Trophoblast cell (in vitro differentiated cells and primary cell): ENCODE results near the gene GALR2.
A peak's percentile ranks its signal among the peaks of the same experiment; 100 is the strongest.

ENCODE experiments used
- DNase-seq, 2 donors: peaks; one replicate each; pipeline ENCODE4 v3.0.0-alpha.2; 2016
- H2AFZ ChIP-seq: 2 replicates; pipeline ENCODE4 v1.6.1; 2013; ENCODE audit warnings: low read length, moderate library complexity, mild to moderate bottlenecking; ENCODE audit not compliant: insufficient read depth, poor library complexity
- H2AK5ac ChIP-seq: 2 replicates; pipeline ENCODE4 v1.6.1; 2013; ENCODE audit warnings: mild to moderate bottlenecking, low read length
- H2BK120ac ChIP-seq: 2 replicates; pipeline ENCODE4 v1.6.1; 2013; ENCODE audit warnings: low read length, mild to moderate bottlenecking, moderate library complexity; ENCODE audit not compliant: insufficient read depth, poor library complexity
- H2BK12ac ChIP-seq: 2 replicates; pipeline ENCODE4 v1.6.1; 2013; ENCODE audit warnings: mild to moderate bottlenecking, low read length, moderate library complexity
- H2BK5ac ChIP-seq: 2 replicates; pipeline ENCODE4 v1.6.1; 2013; ENCODE audit warnings: low read length, low read depth, moderate library complexity, mild to moderate bottlenecking; ENCODE audit not compliant: poor library complexity
- H3K14ac ChIP-seq: 2 replicates; pipeline ENCODE4 v1.6.1; 2013; ENCODE audit warnings: mild to moderate bottlenecking, low read length
- H3K18ac ChIP-seq: 2 replicates; pipeline ENCODE4 v1.6.1; 2013; ENCODE audit warnings: mild to moderate bottlenecking, low read length
- H3K23ac ChIP-seq: 2 replicates; pipeline ENCODE4 v1.6.1; 2013; ENCODE audit warnings: low read length
- H3K27ac ChIP-seq: 2 replicates; pipeline ENCODE4 v1.5.1; 2013; ENCODE audit warnings: low read depth, mild to moderate bottlenecking, inconsistent platforms, low read length, moderate library complexity
- H3K27me3 ChIP-seq: 2 replicates; pipeline ENCODE4 v1.6.1; 2013; ENCODE audit warnings: inconsistent platforms, mild to moderate bottlenecking, low read length, moderate library complexity; ENCODE audit not compliant: insufficient read depth
- H3K36me3 ChIP-seq, 2 experiments: 1 replicate in 1 of 2; 2 replicates in 1 of 2; pipeline ENCODE4 v1.6.1; 2013; ENCODE audit warnings: low read length in 2 of 2, mild to moderate bottlenecking in 2 of 2, moderate library complexity in 1 of 2; ENCODE audit not compliant: insufficient read depth in 2 of 2, control insufficient read depth in 1 of 2
- H3K4ac ChIP-seq: 2 replicates; pipeline ENCODE4 v1.6.1; 2013; ENCODE audit warnings: low read depth, mild to moderate bottlenecking, low read length, moderate library complexity
- H3K4me1 ChIP-seq, 2 experiments: 1 replicate in 1 of 2; 2 replicates in 1 of 2; pipeline ENCODE4 v1.6.1; 2013; ENCODE audit warnings: low read length in 2 of 2, mild to moderate bottlenecking in 2 of 2, moderate library complexity in 1 of 2; ENCODE audit not compliant: insufficient read depth in 2 of 2, control insufficient read depth in 1 of 2
- H3K4me2 ChIP-seq: 2 replicates; pipeline ENCODE4 v1.6.1; 2013; ENCODE audit warnings: inconsistent platforms, mild to moderate bottlenecking, low read length, moderate library complexity
- H3K4me3 ChIP-seq: 2 replicates; pipeline ENCODE4 v1.5.1; 2013; ENCODE audit warnings: mild to moderate bottlenecking, low read depth, low read length, inconsistent platforms
- H3K79me1 ChIP-seq: one replicate; pipeline ENCODE4 v1.6.1; 2013; ENCODE audit warnings: low read length
- H3K79me2 ChIP-seq: 2 replicates; pipeline ENCODE4 v1.6.1; 2013; ENCODE audit warnings: low read length, mild to moderate bottlenecking; ENCODE audit not compliant: control insufficient read depth, insufficient read depth, poor library complexity
- H3K9ac ChIP-seq: 2 replicates; pipeline ENCODE4 v1.6.1; 2013; ENCODE audit warnings: mild to moderate bottlenecking, low read length
- H3K9me3 ChIP-seq: 2 replicates; pipeline ENCODE4 v1.6.1; 2013; ENCODE audit warnings: low read depth, mild to moderate bottlenecking, control low read depth, inconsistent platforms, low read length; ENCODE audit not compliant: insufficient read depth
- H4K12ac ChIP-seq: 2 replicates; pipeline ENCODE4 v1.6.1; 2013; ENCODE audit warnings: low read depth, mild to moderate bottlenecking, low read length, moderate library complexity
- H4K8ac ChIP-seq: 2 replicates; pipeline ENCODE4 v1.6.1; 2013; ENCODE audit warnings: low read depth, mild to moderate bottlenecking, low read length, moderate library complexity
- H4K91ac ChIP-seq: one replicate; pipeline ENCODE4 v1.6.1; 2013; ENCODE audit warnings: low read depth, mild to moderate bottlenecking, low read length, moderate library complexity
- WGBS: extraction: QIAGEN DNeasy Blood & Tissue Kit; methylation state at CpG from one replicate; pipeline ENCODE4 v1.1.7; 2013; ENCODE audit warnings: missing lambda C conversion rate; ENCODE audit not compliant: insufficient read length, insufficient coverage; ENCODE audit errors: extremely low coverage; 5-methylcytosine and 5-hydroxymethylcytosine counted together

The GALR2 gene

GRCh38 chr17:76094046-76094445 lies 19.5 kb downstream of the GALR2 start:
- no peak overlapping the region for H4K91ac ChIP-seq
- no CpG with 5 or more reads among the region's 11 CpGs for WGBS
- no peak overlapping the region for H3K27ac ChIP-seq
- no peaks in the 10 kb centered on the region for H3K79me2 ChIP-seq
- no peak overlapping the region for H2BK120ac ChIP-seq
- peaks cover 66 to 68% of the 10 kb centered on the region in 2 experiments for H3K36me3 ChIP-seq
- no peak overlapping the region for H3K4me2 ChIP-seq
- H3K9ac ChIP-seq = no peak overlapping the region
- H3K14ac ChIP-seq = no peak overlapping the region
- no peak overlapping the region for H4K8ac ChIP-seq
- no peaks in the 10 kb centered on the region for H3K79me1 ChIP-seq
- no peak overlapping the region for H3K4me3 ChIP-seq
- no peak overlapping the region for H2BK5ac ChIP-seq
- H3K4me1 ChIP-seq = no peaks in the 10 kb centered on the region
- H4K12ac ChIP-seq = no peak overlapping the region
- DNase-seq = no peak
- H3K27me3 ChIP-seq = no peaks in the 10 kb centered on the region
- no peak overlapping the region for H3K4ac ChIP-seq
- H3K9me3 ChIP-seq = peaks cover 3% of the 10 kb centered on the region
- H2BK12ac ChIP-seq = no peak overlapping the region
- H3K23ac ChIP-seq = no peak overlapping the region
- no peak overlapping the region for H2AFZ ChIP-seq
- no peak overlapping the region for H2AK5ac ChIP-seq
- H3K18ac ChIP-seq = no peak overlapping the region

DNA sequence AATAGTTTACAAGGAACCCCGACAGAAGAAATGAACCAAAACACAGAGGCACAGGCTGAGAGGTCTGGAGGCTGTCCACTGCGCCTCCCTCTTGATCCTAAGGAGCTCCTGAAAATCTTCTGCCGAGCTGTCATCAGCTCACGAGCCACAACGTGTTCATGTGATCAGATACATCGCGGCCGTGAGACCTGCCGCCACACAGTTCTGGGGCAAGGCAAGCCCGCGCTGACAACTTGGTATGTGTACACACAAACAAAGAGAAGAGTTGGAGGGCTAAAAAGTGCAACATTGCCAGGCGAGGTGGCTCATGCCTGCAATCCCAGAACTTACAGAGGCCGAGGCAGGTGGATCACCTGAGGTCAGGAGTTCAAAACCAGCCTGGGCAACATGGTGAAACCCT lies 21.4 kb downstream of the GALR2 start:
- Histone ChIP-seq H2BK120ac (no peak overlapping the region), H3K9me3 (peaks cover 3% of the 10 kb centered on the region), H4K12ac (no peak overlapping the region), H3K23ac (no peak overlapping the region), H3K36me3 (peaks cover 55 to 56% of the 10 kb centered on the region in 2 experiments), H3K18ac (no peak overlapping the region), H3K9ac (no peak overlapping the region), H3K79me2 (no peaks in the 10 kb centered on the region), H3K27me3 (no peaks in the 10 kb centered on the region), H3K4me3 (no peak overlapping the region), H2AFZ (no peak overlapping the region), H2BK12ac (no peak overlapping the region), H2BK5ac (no peak overlapping the region), H4K8ac (no peak overlapping the region), H3K4me2 (no peak overlapping the region), H3K14ac (no peak overlapping the region), H3K79me1 (no peaks in the 10 kb centered on the region), H3K4ac (no peak overlapping the region), H3K27ac (no peak overlapping the region), H4K91ac (no peak overlapping the region), H3K4me1 (no peaks in the 10 kb centered on the region), H2AK5ac (no peak overlapping the region)
- WGBS = no CpG with 5 or more reads among the region's 13 CpGs
- DNase-seq = no peak

- H3K4me2 ChIP-seq = no peak overlapping the region
- no peak overlapping the region for H3K27ac ChIP-seq
- no peak overlapping the region for H4K8ac ChIP-seq
- no peak overlapping the region for H3K18ac ChIP-seq
- H4K91ac ChIP-seq = no peak overlapping the region
- H3K4ac ChIP-seq = no peak overlapping the region
- H3K27me3 ChIP-seq = no peaks in the 10 kb centered on the region
- H3K9me3 ChIP-seq = peaks cover 3% of the 10 kb centered on the region
- no peak overlapping the region for H2AFZ ChIP-seq
- H3K79me1 ChIP-seq = no peaks in the 10 kb centered on the region
- no peak overlapping the region for H2BK12ac ChIP-seq
- H3K9ac ChIP-seq = no peak overlapping the region
- H3K4me3 ChIP-seq = no peak overlapping the region
- no peaks in the 10 kb centered on the region for H3K79me2 ChIP-seq
- peaks cover 3 to 6% of the 10 kb centered on the region in 2 experiments for H3K4me1 ChIP-seq
- H2AK5ac ChIP-seq = no peak overlapping the region
- no peak overlapping the region for H3K23ac ChIP-seq
- H2BK5ac ChIP-seq = no peak overlapping the region
- no peak overlapping the region for H3K14ac ChIP-seq
- H2BK120ac ChIP-seq = no peak overlapping the region
- H3K36me3 ChIP-seq = peaks cover 48 to 52% of the 10 kb centered on the region in 2 experiments
- no CpG with 5 or more reads among the region's 19 CpGs for WGBS
- no peak overlapping the region for H4K12ac ChIP-seq
- no peak for DNase-seq
Measured at GRCh38 chr17:76097716-76098295, 23.2 kb downstream of the GALR2 start.

DNA sequence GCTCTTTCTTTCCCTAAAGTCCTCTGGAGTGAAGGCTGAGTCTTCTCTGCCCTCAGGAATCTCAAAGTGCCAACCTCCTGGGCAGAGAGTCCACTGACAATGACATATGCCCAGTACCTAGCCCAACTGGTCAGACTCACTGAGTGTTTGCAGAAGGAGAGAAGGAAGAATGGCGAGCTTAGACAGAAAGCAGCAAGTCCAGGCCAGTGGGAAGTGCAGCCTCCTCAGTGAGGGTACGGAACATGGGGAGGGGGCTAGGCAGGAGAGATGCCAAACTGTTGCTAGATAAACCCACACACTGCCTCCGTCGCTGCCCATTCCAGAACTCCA lies 28.3 kb downstream of the GALR2 start:
- H3K36me3 ChIP-seq = peaks cover 17 to 22% of the 10 kb centered on the region in 2 experiments
- H3K18ac ChIP-seq = peak overlapping the region; percentile 88
- H3K79me2 ChIP-seq = peaks cover 6% of the 10 kb centered on the region
- no peaks in the 10 kb centered on the region for H3K27me3 ChIP-seq
- no peak overlapping the region for H2AFZ ChIP-seq
- H4K91ac ChIP-seq = peak overlapping the region; percentile 82
- peak overlapping the region; percentile 92 for H4K8ac ChIP-seq
- H4K12ac ChIP-seq = peak overlapping the region; percentile 78
- H3K4me3 ChIP-seq = peak overlapping the region; percentile 86
- H2BK12ac ChIP-seq = no peak overlapping the region
- no CpG with 5 or more reads among the region's 4 CpGs for WGBS
- no peak overlapping the region for H2AK5ac ChIP-seq
- peaks cover 10 to 13% of the 10 kb centered on the region in 2 experiments for H3K4me1 ChIP-seq
- H3K23ac ChIP-seq = no peak overlapping the region
- peak overlapping the region; percentile 32 for H2BK5ac ChIP-seq
- H3K9ac ChIP-seq = peak overlapping the region; percentile 82
- H3K14ac ChIP-seq = peak overlapping the region; percentile 52
- no peak overlapping the region for H2BK120ac ChIP-seq
- DNase-seq = no peak
- peaks cover 11% of the 10 kb centered on the region for H3K79me1 ChIP-seq
- H3K27ac ChIP-seq = no peak overlapping the region
- H3K4me2 ChIP-seq = peak overlapping the region; percentile 77
- peak overlapping the region; percentile 49 for H3K4ac ChIP-seq
- H3K9me3 ChIP-seq = no peaks in the 10 kb centered on the region
